ENCODE measurements around the gene ABCC10.

The ABCC10 gene

DNA sequence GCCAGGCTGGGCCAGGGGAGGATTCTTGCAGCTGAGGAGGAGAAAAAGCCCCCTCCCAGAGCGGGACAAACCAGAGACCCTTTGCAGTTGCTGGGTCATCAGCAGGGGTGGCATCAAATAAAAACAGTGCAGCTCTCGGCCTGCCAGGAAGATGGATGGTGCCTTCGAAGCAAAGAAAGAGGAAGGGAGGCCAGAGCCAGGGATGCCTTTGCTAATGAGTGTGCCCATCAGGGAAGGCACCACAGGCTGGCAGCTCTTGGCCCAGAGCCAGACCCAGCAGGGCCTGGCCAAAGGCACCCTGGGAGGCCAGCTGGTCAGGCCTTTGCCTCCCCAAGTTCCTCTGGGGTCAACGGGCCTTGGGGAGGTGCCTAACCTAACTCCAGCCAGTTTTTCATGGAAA is 31.6 kb upstream of the ABCC10 start:
- H3K9me2 ChIP-seq (ENCODE audit: low read depth, low read length), result no peaks in the 10 kb centered on the region
- H3K4me2 ChIP-seq (ENCODE audit: low read length), result no peak overlapping the region
- no peaks in the 10 kb centered on the region for H3K9me3 ChIP-seq (ENCODE audit: low read length)
- no peak for TF ChIP-seq EZH2 (IDR thresholded peaks at IDR 0.05; ENCODE audit: borderline replicate concordance, low read length)
- TF ChIP-seq, protein P1, sequence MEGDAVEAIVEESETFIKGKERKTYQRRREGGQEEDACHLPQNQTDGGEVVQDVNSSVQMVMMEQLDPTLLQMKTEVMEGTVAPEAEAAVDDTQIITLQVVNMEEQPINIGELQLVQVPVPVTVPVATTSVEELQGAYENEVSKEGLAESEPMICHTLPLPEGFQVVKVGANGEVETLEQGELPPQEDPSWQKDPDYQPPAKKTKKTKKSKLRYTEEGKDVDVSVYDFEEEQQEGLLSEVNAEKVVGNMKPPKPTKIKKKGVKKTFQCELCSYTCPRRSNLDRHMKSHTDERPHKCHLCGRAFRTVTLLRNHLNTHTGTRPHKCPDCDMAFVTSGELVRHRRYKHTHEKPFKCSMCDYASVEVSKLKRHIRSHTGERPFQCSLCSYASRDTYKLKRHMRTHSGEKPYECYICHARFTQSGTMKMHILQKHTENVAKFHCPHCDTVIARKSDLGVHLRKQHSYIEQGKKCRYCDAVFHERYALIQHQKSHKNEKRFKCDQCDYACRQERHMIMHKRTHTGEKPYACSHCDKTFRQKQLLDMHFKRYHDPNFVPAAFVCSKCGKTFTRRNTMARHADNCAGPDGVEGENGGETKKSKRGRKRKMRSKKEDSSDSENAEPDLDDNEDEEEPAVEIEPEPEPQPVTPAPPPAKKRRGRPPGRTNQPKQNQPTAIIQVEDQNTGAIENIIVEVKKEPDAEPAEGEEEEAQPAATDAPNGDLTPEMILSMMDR (IDR thresholded peaks at IDR 0.05; ENCODE audit: low read length), result no peak
- H3K79me2 ChIP-seq (ENCODE audit: insufficient read depth, low read length), result no peaks in the 10 kb centered on the region
- no peak overlapping the region for H3K27ac ChIP-seq (ENCODE audit: low read depth, low read length, poor library complexity, severe bottlenecking)
- H3K36me3 ChIP-seq (ENCODE audit: insufficient read depth, low read length), result no peaks in the 10 kb centered on the region
- no peak overlapping the region for H2AFZ ChIP-seq (ENCODE audit: low read length)
- no peaks in the 10 kb centered on the region for H3F3A ChIP-seq (ENCODE audit: insufficient read depth, low read length)
- H3K4me1 ChIP-seq (ENCODE audit: insufficient read depth, low read length, severe bottlenecking), result peaks cover 13% of the 10 kb centered on the region
- no peaks in the 10 kb centered on the region for H4K20me1 ChIP-seq (ENCODE audit: insufficient read depth, low read length)
- H3K27me3 ChIP-seq (ENCODE audit: insufficient read depth, low read length), result no peaks in the 10 kb centered on the region
- no peak overlapping the region for H3K4me3 ChIP-seq (ENCODE audit: low read depth, low read length, poor library complexity, severe bottlenecking)
- H3K9ac ChIP-seq (ENCODE audit: low read length), result no peak overlapping the region

DNA sequence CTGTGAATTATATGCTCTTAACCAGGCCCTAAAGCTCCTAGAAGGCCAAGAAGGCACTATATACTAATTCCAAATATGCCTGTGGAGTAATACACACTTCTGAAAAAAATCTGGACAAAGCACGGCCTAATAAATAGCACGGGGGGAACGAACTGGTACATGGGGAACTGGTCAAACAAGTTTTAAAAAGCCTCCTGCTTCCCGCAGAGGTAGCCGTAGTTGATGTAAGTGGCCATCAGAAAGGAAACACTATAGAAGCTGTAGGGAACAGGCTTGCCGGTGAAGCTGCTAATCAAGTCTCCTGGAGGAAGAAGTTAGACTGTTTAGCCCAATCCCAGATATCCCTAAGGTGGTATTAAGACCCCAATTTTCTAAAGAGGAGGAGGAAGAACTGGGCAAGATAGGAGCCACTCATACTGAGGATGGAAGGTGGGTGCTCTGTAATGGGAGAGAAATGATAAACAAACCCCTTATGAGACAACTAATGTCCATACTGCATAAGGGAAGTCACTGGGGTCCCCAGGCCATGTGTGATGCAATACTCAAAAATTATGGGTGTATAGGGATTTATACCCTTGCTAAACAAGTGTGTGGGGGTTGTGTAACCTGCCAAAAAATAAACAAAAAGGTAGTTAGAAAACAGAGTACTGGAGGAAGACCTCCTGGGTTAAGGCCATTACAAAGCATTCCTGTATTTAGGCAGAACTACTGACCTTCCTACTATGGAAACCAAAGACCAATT is 30.8 kb upstream of the ABCC10 start:
- no peaks in the 10 kb centered on the region for H3K36me3 ChIP-seq (ENCODE audit: insufficient read depth, low read length)
- no peak overlapping the region for H3K4me2 ChIP-seq (ENCODE audit: low read length)
- H3K9ac ChIP-seq (ENCODE audit: low read length), result no peak overlapping the region
- H4K20me1 ChIP-seq (ENCODE audit: insufficient read depth, low read length), result no peaks in the 10 kb centered on the region
- no peak overlapping the region for H2AFZ ChIP-seq (ENCODE audit: low read length)
- H3K9me2 ChIP-seq (ENCODE audit: low read depth, low read length), result no peaks in the 10 kb centered on the region
- H3F3A ChIP-seq (ENCODE audit: insufficient read depth, low read length), result no peaks in the 10 kb centered on the region
- H3K9me3 ChIP-seq (ENCODE audit: low read length), result no peaks in the 10 kb centered on the region
- H3K79me2 ChIP-seq (ENCODE audit: insufficient read depth, low read length), result no peaks in the 10 kb centered on the region
- no peaks in the 10 kb centered on the region for H3K27me3 ChIP-seq (ENCODE audit: insufficient read depth, low read length)
- no peak for TF ChIP-seq EZH2 (IDR thresholded peaks at IDR 0.05; ENCODE audit: borderline replicate concordance, low read length)
- TF ChIP-seq, protein P1 (IDR thresholded peaks at IDR 0.05; ENCODE audit: low read length), result no peak
- H3K27ac ChIP-seq (ENCODE audit: low read depth, low read length, poor library complexity, severe bottlenecking), result no peak overlapping the region
- H3K4me3 ChIP-seq (ENCODE audit: low read depth, low read length, poor library complexity, severe bottlenecking), result no peak overlapping the region
- H3K4me1 ChIP-seq (ENCODE audit: insufficient read depth, low read length, severe bottlenecking), result peaks cover 13% of the 10 kb centered on the region

DNA sequence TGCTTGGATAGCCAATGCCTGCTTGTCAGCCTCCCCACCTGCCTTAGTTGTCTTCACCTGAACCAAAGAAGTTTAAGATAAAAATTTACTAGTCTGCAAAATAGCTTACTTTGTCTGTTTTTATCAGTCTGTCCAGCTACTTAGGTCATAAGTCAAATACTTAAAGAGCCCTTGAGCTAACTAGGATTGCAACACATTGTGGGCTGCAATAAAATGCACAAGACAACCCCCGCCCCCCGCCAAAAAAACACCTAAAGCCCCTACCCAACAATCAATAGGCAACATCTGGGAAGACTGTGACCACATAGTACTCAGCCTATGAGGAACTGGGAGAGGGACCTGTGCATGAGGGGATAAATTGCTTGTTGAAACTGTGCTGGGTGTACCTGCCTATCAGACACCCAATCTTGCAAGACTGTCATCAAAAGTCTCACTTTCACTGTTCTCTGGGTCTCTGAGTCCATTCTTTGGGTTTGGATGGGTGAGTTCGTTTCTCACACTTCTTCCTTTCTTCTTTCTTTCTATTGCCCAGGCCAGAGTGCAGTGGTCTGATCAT is 27.3 kb upstream of the ABCC10 start:
- Histone ChIP-seq H3F3A (ENCODE audit: insufficient read depth, low read length) (no peaks in the 10 kb centered on the region), H2AFZ (ENCODE audit: low read length) (no peak overlapping the region), H3K36me3 (ENCODE audit: insufficient read depth, low read length) (no peaks in the 10 kb centered on the region), H3K79me2 (ENCODE audit: insufficient read depth, low read length) (no peaks in the 10 kb centered on the region), H3K27ac (ENCODE audit: low read depth, low read length, poor library complexity, severe bottlenecking) (no peak overlapping the region), H3K4me2 (ENCODE audit: low read length) (no peak overlapping the region), H3K4me1 (ENCODE audit: insufficient read depth, low read length, severe bottlenecking) (peaks cover 3% of the 10 kb centered on the region), H3K9me3 (ENCODE audit: low read length) (no peaks in the 10 kb centered on the region), H3K9me2 (ENCODE audit: low read depth, low read length) (no peaks in the 10 kb centered on the region), H3K27me3 (ENCODE audit: insufficient read depth, low read length) (no peaks in the 10 kb centered on the region), H3K4me3 (ENCODE audit: low read depth, low read length, poor library complexity, severe bottlenecking) (no peak overlapping the region), H4K20me1 (ENCODE audit: insufficient read depth, low read length) (no peaks in the 10 kb centered on the region), H3K9ac (ENCODE audit: low read length) (no peak overlapping the region)
- TF ChIP-seq, protein P1 (IDR thresholded peaks at IDR 0.05; ENCODE audit: low read length), result no peak
- no peak for TF ChIP-seq EZH2 (IDR thresholded peaks at IDR 0.05; ENCODE audit: borderline replicate concordance, low read length)

Measured in OCI-LY1 (cell line).